HUES64 (cell line): Measurements from ENCODE around the gene EPHB4.
A peak's percentile ranks its signal among the peaks of the same experiment; 100 is the strongest.
"Not testable (repeated sequence)": the region's sequence is repeated elsewhere in the genome, so short reads cannot be mapped to it uniquely, and the experiment has no call there.

Experiments used
- H3K27ac ChIP-seq: 2 replicates; pipeline ENCODE4 v1.7.0; 2013; ENCODE audit warnings: low read depth, low read length, inconsistent platforms
- H3K27me3 ChIP-seq: 2 replicates; pipeline ENCODE4 v1.6.1; 2013; ENCODE audit warnings: mild to moderate bottlenecking, low read length; ENCODE audit not compliant: insufficient read depth
- H3K36me3 ChIP-seq: 2 replicates; pipeline ENCODE4 v1.6.1; 2013; ENCODE audit warnings: mild to moderate bottlenecking, low read length; ENCODE audit not compliant: insufficient read depth
- H3K4me1 ChIP-seq: 2 replicates; pipeline ENCODE4 v1.6.1; 2013; ENCODE audit warnings: mild to moderate bottlenecking, low read length, moderate library complexity; ENCODE audit not compliant: insufficient read depth
- H3K4me3 ChIP-seq: 2 replicates; pipeline ENCODE4 v1.5.1; 2013; ENCODE audit warnings: mild to moderate bottlenecking, low read length, moderate library complexity
- H3K9ac ChIP-seq: 2 replicates; pipeline ENCODE4 v1.6.1; 2013; ENCODE audit warnings: mild to moderate bottlenecking, low read depth, low read length
- H3K9me3 ChIP-seq: 2 replicates; pipeline ENCODE4 v1.6.1; 2013; ENCODE audit warnings: low read depth, low read length; ENCODE audit not compliant: insufficient read depth
- WGBS: fragments of 150-250, 120-280 bp; methylation state at CpG from one replicate; pipeline ENCODE4 v1.1.7; 2013; ENCODE audit warnings: missing lambda C conversion rate; 5-methylcytosine and 5-hydroxymethylcytosine counted together

The EPHB4 gene

DNA sequence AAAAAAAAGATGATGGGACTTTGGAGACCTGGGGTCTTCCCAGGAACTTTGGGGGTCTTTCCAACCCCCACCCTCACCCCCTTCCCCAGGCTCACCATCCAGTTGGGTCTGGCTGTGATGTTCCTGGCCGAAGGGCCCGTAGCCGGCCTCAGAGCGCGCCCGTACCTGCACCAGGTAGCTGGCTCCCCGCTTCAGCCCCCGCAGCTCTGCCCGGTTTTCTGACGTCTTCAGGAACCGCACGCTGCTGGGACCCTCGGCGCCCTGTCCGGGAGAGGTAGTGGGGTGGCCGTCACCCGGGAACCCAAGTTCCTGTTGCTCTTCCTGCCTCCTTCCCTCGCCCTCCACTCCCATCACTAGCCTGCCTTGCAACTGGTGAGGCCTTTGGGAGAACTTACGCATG, 10.2 kb downstream of the EPHB4 start:
- H3K36me3 ChIP-seq = peaks cover 97% of the 10 kb centered on the region
- WGBS = 98% methylated on average over 19 of the region's 19 CpGs
- no peaks in the 10 kb centered on the region for H3K4me1 ChIP-seq
- H3K27ac ChIP-seq = no peak overlapping the region
- H3K9me3 ChIP-seq = no peaks in the 10 kb centered on the region
- no peak overlapping the region for H3K4me3 ChIP-seq
- H3K27me3 ChIP-seq = no peaks in the 10 kb centered on the region
- H3K9ac ChIP-seq = no peak overlapping the region

DNA sequence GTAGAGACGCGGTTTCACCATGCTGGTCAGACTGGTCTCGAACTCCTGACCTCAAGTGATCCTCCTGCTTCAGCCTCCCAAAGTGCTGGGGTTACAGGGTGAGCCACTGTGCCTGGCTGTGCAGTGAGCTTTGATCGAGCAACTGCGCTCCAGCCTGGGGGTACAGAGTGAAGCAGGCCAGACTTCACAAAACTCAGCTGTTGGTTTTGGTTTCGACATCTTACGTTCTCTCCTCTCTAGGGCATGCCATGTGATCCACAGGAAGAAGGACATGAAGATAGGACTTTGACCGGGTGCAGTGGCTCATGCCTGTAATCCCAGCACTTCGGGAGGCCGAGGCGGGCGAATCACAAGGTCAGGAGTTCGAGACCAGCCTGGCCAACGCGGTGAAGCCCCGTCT, 10.8 kb downstream of the EPHB4 start:
- peaks cover 96% of the 10 kb centered on the region for H3K36me3 ChIP-seq
- not testable (repeated sequence) for H3K4me1 ChIP-seq, H3K4me3 ChIP-seq, H3K27me3 ChIP-seq, H3K9me3 ChIP-seq, H3K9ac ChIP-seq, H3K27ac ChIP-seq
- 97% methylated on average over 16 of the region's 16 CpGs for WGBS

DNA sequence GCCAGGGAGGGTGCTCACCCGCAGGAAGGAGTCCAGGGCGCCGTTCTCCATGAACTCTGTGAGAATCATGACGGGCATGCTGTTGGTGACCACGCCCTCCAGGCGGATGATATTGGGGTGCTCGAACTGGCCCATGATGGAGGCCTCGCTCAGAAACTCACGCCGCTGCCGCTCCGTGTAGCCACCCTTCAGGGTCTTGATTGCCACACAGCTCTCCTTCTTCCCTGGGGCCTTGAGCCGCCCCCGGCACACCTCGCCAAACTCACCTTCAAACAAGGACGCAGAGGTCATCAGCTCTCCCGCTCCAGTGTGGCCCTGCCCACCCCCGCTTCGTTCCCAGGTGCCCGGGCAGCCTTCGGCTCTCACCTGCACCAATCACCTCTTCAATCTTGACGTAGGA, 14.6 kb downstream of the EPHB4 start:
- 97% methylated on average over 22 of the region's 22 CpGs for WGBS
- no peak overlapping the region for H3K4me3 ChIP-seq
- H3K4me1 ChIP-seq = no peaks in the 10 kb centered on the region
- H3K9ac ChIP-seq = no peak overlapping the region
- no peaks in the 10 kb centered on the region for H3K27me3 ChIP-seq
- no peak overlapping the region for H3K27ac ChIP-seq
- no peaks in the 10 kb centered on the region for H3K9me3 ChIP-seq
- H3K36me3 ChIP-seq = peaks cover 97% of the 10 kb centered on the region

DNA sequence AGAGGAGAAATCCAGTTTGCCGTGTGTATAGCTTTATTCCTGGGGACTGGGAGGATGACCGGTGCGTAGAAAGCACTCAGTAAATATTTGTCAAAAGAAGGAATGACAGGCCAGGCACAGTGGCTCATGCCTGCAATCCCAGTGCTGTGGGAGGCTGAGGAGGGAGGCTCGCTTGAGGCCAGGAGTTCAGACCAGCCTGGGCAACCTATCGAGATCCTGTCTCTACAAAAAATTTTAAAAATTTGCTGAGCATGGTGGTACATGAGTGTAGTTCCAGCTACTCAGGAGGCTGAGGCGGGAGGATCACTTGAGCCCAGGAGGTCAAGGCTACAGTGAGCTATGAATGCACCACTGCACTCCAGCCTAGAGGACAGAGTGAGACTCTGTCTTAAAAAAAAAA, 15.8 kb downstream of the EPHB4 start:
- 90% methylated on average over 6 of the region's 6 CpGs for WGBS
- Histone ChIP-seq H3K27ac (no peak overlapping the region), H3K4me1 (no peaks in the 10 kb centered on the region), H3K9ac (no peak overlapping the region), H3K27me3 (no peaks in the 10 kb centered on the region), H3K9me3 (no peaks in the 10 kb centered on the region), H3K36me3 (peaks cover 98% of the 10 kb centered on the region), H3K4me3 (no peak overlapping the region)

DNA sequence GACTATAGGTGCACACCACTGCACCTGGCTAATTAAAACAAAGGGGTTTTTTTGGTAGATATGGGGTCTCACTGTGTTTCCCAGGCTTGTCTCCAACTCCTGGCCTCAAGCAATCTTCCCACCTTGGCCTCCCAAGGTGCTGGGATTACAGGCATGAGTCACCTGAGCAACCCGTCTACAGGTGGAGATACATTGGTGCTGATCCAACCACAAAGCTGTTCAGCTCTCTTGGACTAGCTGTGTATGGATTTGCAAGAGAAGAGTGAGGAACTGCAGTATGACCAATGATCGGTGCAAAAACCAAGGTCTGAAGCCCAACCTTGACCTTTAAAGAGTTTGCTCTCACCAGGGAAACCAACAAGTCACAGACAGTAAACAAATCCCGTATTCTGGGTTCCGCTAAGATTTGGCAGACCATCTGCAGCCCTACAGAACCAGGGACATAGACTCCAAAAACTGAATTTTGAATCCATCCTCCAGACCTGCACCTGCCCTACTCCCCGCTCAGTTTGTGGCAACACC, 18.9 kb downstream of the EPHB4 start:
- H3K4me3 ChIP-seq = no peak overlapping the region
- no peaks in the 10 kb centered on the region for H3K9me3 ChIP-seq
- no peak overlapping the region for H3K9ac ChIP-seq
- H3K27me3 ChIP-seq = no peaks in the 10 kb centered on the region
- no peak overlapping the region for H3K27ac ChIP-seq
- H3K36me3 ChIP-seq = peaks cover 97% of the 10 kb centered on the region
- WGBS = 96% methylated on average over 5 of the region's 5 CpGs
- 0 out of 2 replicates have a peak, but pooled peaks cover 6% of the 10 kb centered on the region for H3K4me1 ChIP-seq

DNA sequence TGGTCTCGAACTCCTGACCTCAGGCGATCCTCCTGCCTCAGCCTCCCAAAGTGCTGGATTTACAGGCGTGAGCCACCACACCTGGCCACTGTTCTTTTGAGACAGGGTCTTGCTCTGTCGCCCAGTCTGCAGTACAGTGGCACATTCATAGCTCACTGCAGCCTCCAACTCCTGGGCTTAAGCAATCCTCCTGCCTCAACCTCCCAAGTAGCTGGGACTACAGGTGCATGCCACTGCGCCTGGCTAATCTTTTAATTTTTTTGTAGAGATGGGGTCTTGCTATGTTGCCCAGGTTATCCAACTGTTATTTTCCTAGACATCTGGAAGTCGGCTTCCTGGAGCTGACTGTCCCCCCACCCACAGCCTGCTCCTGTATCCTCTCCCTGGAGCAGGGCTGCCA, 20.4 kb downstream of the EPHB4 start:
- not testable (repeated sequence) for H3K27ac ChIP-seq, H3K9me3 ChIP-seq, H3K9ac ChIP-seq, H3K4me3 ChIP-seq, H3K27me3 ChIP-seq
- Histone ChIP-seq H3K4me1 (peaks cover 13% of the 10 kb centered on the region; the same call in 1 of the 2 replicates), H3K36me3 (peaks cover 97% of the 10 kb centered on the region)
- 95% methylated on average over 6 of the region's 6 CpGs for WGBS

DNA sequence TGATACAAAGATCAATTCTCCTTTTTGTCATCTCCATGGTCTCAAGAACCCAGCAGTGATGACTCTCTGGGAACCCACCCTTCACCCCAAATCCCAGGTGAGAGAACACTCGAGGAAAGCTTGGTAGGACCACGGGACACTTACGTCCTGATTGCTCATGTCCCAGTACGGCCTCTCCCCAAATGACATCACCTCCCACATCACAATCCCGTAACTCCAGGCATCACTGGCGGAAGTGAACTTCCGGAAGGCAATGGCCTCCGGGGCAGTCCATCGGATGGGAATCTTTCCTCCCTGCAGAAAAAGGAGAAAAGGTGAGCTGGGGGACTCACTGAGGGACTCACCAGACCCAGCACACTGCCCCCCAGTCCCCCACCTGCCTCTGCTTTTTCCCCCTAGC, 21.0 kb downstream of the EPHB4 start:
- no peak overlapping the region for H3K9ac ChIP-seq
- H3K9me3 ChIP-seq = no peaks in the 10 kb centered on the region
- peaks cover 92% of the 10 kb centered on the region for H3K36me3 ChIP-seq
- no peak overlapping the region for H3K27ac ChIP-seq
- WGBS = 97% methylated on average over 9 of the region's 9 CpGs
- H3K4me1 ChIP-seq = peaks cover 13% of the 10 kb centered on the region; the same call in 1 of the 2 replicates
- no peak overlapping the region for H3K4me3 ChIP-seq
- no peaks in the 10 kb centered on the region for H3K27me3 ChIP-seq

DNA sequence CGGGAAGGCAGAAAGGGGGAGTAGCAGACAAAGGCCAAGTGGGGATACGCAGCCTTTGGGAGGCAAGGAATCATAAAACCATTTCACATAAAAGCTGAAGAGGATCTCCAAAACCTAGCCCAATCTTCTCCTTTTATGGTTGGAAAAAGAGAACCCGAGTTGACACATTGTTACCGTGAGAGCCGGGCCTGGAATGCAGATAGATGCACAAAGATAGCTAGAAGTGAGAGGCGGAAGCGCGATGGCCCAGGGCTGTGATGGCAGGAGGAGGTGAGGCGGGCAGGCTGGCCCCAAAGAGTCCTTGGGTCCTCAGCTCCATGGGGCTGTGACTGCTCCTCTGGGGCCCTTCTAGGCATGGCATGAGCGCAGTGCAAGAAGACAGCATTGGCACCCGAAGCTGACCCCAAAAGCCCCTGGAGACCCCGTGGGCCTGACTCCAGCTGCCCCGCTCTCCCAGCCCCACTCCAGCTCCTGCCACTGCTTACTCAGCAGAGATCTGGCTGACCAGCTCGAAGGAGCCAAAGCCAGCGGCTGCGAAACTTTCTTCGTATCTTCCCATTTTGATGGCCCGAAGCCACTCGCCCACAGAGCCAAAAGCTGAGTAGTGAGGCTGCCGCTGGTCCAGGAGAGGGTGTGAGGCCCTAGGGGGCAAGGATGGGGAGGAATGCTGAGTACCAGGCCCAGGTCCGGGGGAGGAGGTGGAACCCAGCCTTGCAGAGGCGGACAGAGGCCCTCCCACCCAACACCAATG, 22.5 kb downstream of the EPHB4 start:
- 95% methylated on average over 21 of the region's 22 CpGs for WGBS
- Histone ChIP-seq H3K9ac (no peak overlapping the region), H3K27ac (no peak overlapping the region), H3K4me1 (peaks cover 13% of the 10 kb centered on the region; the same call in 1 of the 2 replicates), H3K36me3 (peaks cover 79% of the 10 kb centered on the region), H3K9me3 (no peaks in the 10 kb centered on the region), H3K27me3 (no peaks in the 10 kb centered on the region), H3K4me3 (no peak overlapping the region)

DNA sequence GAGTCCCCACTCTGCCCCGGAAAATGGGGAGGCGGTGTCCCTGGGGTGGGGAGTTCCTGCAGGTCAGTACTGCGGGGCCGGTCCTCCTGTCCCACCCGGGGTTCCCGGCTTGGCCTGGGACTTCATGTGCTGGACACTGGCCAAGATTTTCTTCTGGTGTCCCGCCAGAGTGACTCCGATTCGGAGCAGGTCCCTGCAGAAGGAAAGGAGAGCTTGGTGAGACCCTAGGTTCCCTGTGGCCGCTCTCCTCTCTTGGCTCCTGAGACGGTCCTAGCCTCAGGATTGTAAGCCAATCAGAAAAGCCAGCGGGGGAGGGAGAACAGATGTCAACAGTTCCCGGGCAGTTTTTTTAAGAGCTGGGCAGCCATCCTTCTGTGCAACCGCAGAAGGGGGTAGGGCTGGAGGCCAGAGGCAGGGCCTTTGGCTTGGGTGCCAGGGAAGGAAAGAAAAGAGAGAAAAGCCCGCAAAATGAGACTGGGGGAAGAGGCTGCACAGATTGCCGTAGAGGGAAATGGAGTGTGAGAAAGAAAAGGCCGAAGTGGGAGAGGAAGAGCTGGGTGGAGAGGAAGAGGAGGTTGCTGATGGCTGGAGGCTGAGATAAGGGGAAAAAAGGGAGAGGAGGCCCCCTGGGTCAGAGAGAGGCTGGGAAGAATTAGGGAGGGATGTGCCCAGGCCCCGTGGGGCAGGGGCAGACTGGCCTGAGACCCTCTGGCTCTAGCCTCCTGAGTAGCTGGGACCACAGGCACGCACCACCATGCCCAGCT, 23.7 kb downstream of the EPHB4 start:
- peaks cover 67% of the 10 kb centered on the region for H3K36me3 ChIP-seq
- WGBS = 73% methylated on average over 19 of the region's 19 CpGs
- no peak overlapping the region for H3K9ac ChIP-seq
- no peak overlapping the region for H3K4me3 ChIP-seq
- no peaks in the 10 kb centered on the region for H3K27me3 ChIP-seq
- H3K9me3 ChIP-seq = no peaks in the 10 kb centered on the region
- peaks cover 17% of the 10 kb centered on the region; the same call in 1 of the 2 replicates for H3K4me1 ChIP-seq
- H3K27ac ChIP-seq = peak overlapping the region; percentile 38

DNA sequence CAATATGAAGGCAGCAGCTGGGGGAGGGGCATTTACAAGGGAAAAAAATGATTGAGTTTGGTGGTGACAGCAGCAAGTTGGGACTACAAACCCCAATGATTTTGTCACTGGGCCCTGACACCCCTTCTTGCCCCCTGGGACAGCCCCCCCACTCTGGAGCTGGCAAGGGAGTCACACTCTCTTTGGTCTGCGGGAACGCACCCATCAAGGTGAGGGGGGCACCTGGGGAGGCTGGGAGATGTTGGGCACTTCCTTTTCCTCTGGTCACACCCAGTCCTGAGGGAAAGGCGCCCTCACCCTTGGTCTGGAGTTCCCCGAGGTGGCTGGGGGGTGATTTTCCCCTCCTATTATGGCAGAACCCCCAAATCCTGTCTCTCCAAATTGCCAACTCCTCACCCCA, 24.4 kb downstream of the EPHB4 start:
- H3K9me3 ChIP-seq = no peaks in the 10 kb centered on the region
- no peak overlapping the region for H3K4me3 ChIP-seq
- 94% methylated on average over 4 of the region's 4 CpGs for WGBS
- no peak overlapping the region for H3K9ac ChIP-seq
- H3K27me3 ChIP-seq = no peaks in the 10 kb centered on the region
- H3K36me3 ChIP-seq = peaks cover 61% of the 10 kb centered on the region
- H3K4me1 ChIP-seq = peaks cover 17% of the 10 kb centered on the region; the same call in 1 of the 2 replicates
- peak overlapping the region; percentile 38 for H3K27ac ChIP-seq

DNA sequence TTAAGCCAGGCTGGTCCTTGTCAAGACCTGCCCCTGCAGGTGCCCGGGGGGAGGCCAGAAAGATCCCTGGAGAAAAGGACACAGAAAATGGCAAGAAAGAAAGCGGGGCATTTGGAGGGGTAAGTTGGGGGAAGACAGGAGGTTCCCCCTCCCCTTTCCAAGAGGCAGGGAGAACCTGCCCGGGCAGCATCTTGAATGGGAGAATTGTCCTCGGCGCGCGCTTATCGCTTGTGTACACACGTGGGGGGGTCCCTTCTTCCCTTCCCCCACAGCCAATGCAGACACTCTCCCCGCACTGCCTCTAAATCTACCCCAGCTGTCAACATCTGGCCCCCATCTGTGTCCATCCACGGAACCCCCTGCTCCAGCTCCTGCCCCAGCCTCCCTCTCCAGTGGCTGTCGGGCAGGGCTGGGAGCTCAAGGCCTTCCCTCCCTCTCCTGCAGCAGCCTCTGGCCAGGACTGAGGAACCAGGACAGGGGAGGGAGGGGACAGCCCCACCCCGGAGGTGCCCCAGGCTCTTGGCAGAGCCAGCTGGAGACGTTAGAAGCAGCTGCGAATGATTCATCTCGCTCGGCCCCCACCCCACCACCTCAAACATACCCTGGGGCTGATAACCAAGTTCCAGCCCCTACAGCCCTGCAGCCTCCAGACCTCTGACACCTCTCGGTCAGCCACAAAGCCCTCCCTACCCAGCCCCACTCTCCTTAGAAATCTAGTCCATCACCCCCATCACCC, 25.3 kb downstream of the EPHB4 start:
- H3K4me3 ChIP-seq = no peak overlapping the region
- peaks cover 17% of the 10 kb centered on the region; the same call in 1 of the 2 replicates for H3K4me1 ChIP-seq
- H3K9me3 ChIP-seq = no peaks in the 10 kb centered on the region
- no peak overlapping the region for H3K27ac ChIP-seq
- no peaks in the 10 kb centered on the region for H3K27me3 ChIP-seq
- no peak overlapping the region for H3K9ac ChIP-seq
- 64% methylated on average over 18 of the region's 18 CpGs for WGBS
- peaks cover 51% of the 10 kb centered on the region for H3K36me3 ChIP-seq
